H1 (cell line): ENCODE measurements around the gene ZBTB7B.

ENCODE experiments used
- CBX5 ChIP-seq: fragments of 300-800, 300-1000 bp; sonication (generic); IDR thresholded peaks from 2 replicates; pipeline ENCODE4 v1.7.1; 2016; ENCODE audit warnings: antibody characterized with exemption, low read length, low read depth
- CTCF ChIP-seq, 3 experiments: IDR thresholded peaks; 1 replicate in 2 of 3; 2 replicates in 1 of 3; pipeline versions ENCODE4 v1.5.1 to v1.6.1; 2011; ENCODE audit warnings: low read length in 3 of 3, mild to moderate bottlenecking in 3 of 3, inconsistent platforms in 2 of 3, low read depth in 1 of 3, moderate library complexity in 1 of 3; ENCODE audit not compliant: insufficient read depth in 1 of 3; ENCODE audit errors: control extremely low read depth in 1 of 3

DNA sequence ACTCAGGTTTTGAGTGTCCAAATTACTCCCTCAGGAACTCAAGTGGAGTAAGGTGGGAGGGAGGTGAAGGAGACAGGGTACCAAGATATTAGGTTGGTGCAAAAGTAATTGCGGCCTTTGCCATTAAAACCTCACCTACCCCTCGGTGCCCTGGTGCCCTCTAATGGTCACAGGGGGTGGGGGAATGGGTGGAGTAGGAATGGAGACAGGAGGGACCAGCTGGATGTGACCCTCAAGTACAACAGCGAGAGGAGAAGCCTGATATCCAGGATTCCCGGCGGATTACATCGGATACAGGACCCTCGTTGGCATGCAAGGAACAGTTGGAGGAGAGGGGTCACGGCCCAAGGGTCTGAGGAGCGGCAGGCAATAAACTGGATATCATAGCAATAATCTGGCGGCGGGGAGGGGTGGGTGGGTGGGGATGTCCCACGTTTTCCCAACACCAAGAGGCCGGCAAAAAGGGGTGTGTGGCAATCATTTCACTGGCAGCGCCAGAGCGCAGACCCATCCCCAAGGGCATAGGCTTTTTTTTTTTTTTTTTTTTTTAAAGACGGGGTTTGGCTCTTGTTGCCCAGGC lies 4.3 kb upstream of the ZBTB7B start:
- TF ChIP-seq CTCF (IDR thresholded peaks at IDR 0.05; ENCODE audit: control extremely low read depth in 1 of 3, insufficient read depth in 1 of 3, low read depth in 1 of 3, low read length in 3 of 3) = peak in 2 of 3 experiments; percentile 32 to 44; a peak in 3 of 4 replicates
- TF ChIP-seq CBX5 = no peak
